Activated CD8-positive, alpha-beta memory T cell treated with anti-CD3 and anti-CD28 coated beads, Interleukin-2, amount 50 U/mL, for 1 hour (primary cell): ENCODE data around the gene ACACA.
"Not testable (repeated sequence)": the region's sequence is repeated elsewhere in the genome, so short reads cannot be mapped to it uniquely, and the experiment has no call there.

ENCODE experiments used
- DNase-seq: peaks from one replicate; pipeline ENCODE4 v3.0.0-alpha.2; 2020; ENCODE audit errors: extremely low read depth

The ACACA gene

DNA sequence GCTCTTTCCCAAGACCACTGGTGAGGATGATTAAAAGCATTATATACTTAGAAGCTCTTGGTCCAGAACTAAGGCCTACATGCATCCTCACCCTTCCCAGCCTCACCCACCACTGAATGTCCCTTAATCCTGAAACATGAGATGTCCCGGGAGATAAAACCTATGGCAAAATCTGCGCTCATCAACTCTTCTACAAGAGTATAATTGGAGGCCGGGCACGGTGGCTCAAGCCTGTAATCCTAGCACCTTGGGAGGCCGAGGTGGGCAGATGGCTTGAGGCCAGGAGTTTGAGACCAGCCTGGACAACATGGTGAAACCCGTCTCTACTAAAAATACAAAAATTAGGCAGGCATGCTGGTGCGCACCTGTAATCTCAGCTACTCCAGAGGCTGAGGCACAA, 13.3 kb downstream of the ACACA start:
- no peak for DNase-seq

DNA sequence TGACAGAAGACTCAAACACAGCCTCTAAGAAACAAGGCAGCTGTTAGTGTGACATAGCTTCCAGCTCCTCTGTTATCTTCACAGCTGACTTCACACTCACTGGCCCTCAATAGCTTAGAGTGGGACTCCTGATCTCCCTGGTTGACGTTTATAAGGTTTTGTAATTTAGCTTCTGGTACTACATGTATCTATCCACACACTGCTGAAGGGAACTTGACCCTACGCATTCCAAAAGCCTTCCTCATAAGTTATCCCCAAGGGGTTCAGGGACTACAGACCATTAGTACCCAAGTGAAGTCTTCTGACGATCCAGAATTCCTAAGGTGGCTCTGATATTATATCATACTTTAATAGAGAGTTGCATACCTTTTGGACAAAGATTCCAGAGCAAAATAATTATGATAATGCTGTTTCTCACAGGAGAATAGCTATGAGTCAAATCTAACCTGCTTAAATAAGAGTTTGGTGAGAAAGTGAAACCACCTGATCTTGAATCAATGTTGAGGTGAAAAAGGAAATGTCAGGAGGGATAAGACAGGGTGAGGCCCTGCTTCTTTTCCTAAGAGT, 14.5 kb downstream of the ACACA start:
- DNase-seq, result no peak

DNA sequence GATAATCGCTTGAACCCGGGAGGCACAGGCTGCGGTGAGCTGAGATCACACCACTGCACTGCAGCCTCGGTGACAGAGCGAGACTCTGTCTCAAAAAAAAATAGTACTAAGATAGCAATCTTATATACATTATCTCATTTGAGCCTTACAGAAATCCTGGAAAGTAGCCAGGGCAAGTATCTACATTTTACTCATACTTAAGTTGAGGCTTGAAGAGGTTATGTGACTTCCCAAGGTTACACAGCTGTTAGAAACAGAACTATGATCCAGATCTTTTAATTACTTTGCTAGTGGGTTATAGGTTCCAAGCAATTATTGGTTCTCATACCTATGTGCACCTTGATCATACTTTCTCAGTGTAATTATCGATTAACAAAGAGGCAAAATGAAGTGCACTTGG, 15.5 kb downstream of the ACACA start:
- DNase-seq, result no peak

DNA sequence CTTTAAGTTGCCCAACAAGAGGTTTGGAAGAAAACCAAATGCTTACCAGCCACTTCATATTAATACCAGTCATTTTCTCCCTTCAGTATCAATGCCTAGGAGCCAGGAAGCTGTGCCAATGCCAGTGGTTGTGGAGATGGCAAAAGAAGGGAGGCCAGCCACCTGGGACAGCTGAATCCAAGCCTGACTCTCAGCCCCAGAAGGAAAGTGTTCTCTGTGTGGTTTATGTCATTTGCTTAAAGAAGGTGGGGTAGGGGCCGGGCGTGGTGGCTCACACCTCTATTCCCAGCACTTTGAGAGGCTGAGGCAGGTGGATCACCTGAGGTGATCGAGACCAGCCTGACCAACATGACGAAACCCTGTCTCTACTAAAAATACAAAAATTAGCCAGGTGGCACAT, 17.5 kb downstream of the ACACA start:
- DNase-seq, result no peak

DNA sequence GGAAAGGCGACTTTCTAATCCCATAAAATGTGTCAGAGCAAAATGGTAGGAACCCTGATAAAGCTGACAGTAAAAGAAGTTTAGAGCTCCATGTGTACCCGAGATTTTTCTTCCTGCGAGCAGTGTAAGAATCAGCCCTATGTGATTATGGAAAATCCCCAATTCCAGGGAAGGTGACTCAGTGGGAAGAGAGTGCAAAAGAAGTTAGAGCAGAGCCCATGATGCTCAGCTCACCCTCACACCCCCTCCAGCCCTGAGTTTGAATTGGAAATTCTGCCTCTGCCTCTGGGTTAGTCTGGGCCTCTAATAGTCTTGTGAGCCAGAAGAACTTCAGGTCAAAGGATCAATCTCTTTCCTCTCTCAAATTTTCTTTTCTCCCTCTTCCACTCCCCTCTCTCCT, 18.4 kb downstream of the ACACA start:
- no peak for DNase-seq

DNA sequence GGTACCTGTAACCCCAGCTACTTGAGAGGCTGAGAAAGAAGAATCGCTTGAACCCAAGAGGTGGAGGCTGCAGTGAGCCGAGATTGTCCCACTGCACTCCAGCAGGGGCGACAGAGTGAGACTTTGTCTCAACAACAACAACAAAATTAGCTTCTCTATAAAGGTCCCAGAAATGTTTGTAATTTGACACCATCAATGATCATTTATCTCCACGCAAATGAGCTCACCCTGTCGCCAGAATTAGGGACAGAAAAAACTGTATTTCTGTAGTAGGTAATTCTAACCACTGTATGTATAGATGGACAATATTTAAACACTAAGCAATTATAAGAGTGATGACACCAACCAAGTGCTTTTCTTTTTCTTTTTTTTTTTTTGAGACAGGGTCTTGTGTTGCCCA, 20.2 kb downstream of the ACACA start:
- DNase-seq, result no peak

DNA sequence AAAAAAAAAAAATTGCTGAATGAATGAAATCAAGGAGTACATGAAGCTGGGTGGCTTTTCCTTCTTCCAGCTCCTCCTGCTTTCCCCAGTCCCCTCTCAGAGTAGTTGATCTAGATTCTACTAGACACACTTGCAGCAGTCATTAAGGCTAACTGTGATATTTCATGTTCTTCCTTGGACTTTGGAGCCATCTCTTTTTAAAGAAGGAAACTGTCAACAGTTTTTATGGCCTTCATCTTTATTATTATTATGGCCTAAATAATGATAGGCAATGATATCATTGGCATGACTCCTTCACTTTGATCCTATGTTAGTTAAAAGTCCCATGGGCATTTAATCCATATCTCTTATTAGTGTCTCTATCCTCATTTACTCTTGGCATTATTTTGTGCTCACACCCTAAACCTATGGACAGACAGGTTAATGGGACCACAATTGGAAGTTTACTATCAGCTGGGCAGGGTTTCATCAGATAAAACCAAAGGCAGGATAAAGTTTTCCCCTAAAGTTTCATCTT, 21.1 kb downstream of the ACACA start:
- DNase-seq, result no peak

DNA sequence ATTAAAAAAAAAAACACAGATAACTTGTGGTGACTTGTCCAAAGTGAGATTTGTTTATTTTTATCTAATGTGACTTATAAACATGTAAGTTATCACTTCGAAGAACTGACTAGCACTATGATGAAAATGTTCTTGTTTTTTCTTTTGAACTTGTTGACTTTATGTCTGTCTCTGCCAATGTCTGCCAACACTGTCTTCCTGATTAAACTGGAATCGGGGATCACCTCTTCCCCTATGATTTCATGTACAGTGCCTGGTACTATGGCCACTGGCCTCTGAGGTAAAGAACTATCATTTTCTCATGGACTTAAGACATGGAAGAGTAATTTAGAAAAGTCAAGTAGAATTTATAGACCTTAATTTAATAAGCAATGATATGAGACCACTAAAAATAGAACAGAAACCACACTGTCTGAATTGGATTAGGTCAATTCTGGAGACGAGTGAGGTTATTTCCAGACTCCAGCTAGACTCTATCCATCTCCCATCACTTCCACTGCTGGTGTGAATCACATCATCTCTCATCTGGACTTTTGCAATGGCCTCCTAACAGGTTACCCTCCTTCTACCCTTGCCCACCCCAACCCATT, 22.0 kb downstream of the ACACA start:
- no peak for DNase-seq

DNA sequence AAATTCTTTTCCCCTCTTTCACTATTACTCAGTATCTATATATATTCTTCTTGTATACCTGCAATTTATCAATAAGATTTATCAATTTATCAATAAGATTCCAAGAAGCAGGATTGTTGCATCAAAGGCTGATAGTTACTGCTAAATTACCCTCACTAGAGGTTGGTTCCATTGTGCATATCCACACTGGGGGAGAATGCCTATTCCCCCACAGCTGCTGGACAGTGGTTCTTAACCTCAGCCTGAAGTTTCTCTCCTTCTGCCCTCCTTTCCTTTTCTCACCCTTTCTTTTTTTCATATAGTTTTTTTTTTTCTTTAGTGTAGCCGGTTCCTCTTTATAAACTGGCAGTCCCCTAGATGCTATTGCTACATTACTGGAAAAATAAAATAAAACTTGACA, 24.6 kb downstream of the ACACA start:
- no peak for DNase-seq

DNA sequence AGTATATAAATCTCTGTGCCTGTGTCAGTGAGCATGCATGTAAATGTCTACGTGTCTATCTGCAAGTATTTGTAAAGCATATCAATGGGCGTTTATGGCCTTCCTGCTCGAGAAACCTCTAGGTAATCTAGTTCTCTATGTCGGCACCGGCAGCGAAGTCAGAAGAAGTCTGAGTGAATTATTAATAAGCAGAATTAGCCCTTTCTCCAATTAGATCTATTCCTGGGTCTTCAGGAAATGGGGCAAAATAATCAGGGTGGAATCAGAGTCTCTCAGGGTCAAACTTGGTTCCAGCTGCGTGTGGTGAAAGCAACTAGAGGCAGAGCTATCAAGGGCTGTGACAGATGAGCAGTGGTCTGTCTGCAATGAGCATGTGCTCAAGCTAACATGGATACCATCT, 30.9 kb downstream of the ACACA start, which contains the start of gene C17orf78:
Gene C17orf78 (plus strand): TSS at position 280 of the 400 bp plus-strand sequence. CDS start 108 bp downstream, at position 388.
- no peak for DNase-seq

DNA sequence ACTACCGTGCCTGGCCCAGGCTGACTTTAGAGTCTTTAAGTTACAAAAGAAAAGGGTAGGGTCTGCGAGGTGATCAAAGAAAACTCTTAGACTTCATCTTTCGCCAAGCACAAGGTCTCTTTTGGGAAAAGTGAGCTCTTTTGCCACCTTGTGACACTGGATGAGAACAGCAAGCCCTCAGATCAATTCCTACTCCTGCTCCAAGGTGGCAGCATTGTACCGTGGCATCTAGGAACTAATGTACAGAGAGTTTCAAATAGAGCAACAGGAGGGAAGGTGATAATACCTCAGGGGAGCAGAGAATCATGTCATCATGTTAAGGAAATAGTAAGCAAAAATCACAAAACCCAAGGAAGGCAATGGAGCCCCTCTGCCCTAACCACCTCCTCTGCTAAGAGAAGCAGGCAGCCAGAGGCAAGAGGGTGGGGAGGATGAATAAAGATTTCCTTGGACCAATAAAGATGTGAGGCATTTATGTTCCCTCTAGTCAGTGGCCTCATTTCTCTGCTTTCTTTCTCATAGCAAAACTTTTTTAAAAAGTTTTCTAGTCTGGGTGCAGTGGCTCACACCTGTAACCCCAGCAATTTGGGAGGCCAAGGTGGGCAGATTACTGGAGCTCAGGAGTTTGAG, 33.0 kb downstream of the ACACA start:
- DNase-seq, result no peak

DNA sequence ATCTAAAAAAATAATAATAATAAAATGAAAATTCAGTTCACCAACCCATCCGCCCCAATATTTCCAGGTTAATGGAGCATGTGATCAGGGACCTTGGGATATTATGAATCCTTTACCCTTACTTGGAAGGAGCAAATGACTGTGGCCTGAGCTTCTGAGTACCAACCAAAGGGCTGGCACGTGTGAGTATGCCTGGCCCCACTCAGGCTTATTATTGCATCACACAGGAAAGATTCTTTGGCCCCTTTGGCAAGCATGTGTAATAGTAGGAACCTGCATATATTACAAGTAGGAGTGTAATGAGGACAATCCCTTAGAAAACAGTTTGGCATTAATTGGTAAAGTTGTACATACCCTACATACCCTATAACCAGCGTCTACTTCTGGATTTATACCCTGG, 38.1 kb downstream of the ACACA start:
- DNase-seq, result no peak

DNA sequence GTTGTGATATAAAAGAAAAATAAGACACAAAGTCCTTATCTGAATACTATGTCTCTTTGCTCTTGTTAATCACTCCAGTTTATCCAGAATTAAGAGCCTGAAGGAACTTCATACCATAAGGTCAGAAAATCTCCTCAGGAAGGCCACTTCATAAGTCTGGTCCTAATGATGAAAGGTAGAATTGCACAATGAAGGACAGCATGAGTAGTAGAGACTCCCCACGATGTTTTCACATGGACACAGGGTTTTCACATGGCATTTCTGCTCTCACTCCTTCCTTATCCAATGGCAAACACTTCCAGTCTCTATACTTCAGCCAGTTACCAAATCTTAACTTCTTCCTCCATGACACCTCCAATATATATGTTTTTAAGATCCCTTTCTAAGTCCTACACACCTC, 41.0 kb downstream of the ACACA start:
- no peak for DNase-seq

DNA sequence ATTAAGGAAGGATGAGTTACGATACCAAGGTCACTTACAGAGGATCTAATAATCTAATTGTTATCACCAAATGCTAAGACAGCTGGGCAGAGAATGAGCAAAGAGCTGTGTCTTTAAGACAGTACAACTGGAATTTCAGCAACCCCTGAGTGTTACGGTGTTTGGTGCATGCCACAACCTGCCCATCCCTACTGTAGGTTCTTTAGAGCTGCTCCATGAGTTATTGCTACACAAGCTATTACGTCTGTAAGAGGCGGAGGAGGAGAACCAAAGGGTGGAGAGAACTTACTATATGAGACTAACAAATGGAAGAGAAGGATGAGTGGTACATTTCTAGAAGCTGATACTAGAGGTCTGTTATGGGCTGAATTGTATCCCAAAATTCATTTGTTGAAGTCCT, 45.1 kb downstream of the ACACA start:
- no peak for DNase-seq

DNA sequence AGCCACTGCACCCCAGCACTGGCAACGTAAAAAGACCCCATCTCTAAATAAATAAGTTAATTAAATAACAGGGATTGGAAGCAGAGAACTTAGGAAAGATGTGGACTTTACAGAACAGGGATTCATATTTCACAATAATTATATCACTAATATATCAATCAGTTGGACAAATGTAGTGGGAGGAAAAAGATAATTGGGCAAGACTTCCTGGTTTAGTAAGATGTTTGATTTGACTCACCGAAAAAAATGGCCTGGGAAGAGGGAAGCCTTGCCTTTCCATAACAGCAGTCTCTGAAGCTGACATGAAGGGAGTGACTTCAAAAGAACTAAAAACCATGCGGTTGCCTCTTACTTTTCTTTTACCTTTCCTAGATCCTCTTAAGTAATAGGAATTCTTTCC, 46.0 kb downstream of the ACACA start:
- no peak for DNase-seq

DNA sequence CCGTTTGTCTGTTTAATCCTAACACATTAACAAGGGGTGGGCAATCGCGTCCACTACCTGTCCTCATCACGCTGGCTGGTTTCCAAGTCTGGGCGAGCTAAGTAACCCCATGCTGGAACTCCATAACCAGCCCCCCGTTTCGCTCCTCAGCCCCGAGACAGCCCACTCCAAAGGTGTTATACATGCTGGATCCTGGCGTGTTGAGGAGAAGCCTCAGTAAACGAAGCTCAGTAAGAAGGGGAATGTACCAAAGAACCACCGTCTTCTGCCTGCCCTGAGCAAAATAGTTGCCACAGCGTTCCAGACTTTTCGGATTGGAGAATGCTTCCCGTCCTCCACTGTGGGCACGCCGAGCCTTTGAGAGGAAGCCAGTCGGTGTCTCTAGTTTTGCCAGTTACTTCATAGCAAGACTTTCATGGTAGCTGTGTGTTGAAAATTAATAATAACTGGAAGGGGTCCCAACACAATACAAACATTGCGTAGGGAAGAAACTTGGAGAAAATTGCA, 46.9 kb downstream of the ACACA start:
- DNase-seq, result no peak

DNA sequence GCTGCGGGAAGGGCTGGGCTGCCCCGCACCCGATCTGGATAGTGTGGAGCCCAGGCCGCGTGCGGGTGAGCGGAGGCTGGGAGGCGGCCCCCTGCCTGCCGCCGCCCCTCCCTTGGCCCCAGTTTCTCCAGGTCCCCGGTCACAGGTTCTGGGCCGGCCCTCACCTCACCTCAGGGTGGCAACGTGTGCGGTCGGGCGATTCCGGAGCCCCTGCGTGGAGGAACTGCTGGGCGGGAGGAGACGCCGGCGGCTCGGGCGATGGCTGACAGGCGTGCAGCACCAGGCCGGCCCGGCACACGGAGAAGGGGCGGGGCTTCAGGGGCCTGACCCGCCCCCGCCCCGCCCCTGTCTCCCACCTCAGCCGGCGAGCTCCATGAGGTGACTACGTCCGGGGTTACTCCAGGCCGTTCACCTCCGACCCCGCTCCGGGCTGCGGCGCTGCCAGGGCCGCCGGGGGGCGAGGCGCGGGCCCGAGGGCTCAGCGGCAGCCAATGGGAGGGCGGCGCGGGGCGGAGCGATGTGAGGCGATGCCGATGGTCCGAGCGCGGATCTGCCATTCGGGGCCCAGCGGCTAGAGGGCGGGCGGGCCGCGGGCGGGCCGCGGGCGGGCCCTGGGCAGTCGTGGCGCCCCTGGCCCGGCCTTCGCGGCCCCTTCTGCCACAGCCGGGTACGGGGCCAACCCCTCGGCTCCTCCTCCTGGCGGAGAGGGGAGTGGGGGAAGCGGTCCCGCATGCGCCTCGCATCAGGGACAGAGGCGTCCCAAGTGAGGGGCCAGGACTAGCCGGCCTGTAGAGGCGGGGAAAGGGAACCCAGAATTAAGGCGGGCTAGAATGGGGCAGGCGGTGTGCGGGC, 47.6 kb downstream of the ACACA start:
- DNase-seq, result peak; percentile 65

DNA sequence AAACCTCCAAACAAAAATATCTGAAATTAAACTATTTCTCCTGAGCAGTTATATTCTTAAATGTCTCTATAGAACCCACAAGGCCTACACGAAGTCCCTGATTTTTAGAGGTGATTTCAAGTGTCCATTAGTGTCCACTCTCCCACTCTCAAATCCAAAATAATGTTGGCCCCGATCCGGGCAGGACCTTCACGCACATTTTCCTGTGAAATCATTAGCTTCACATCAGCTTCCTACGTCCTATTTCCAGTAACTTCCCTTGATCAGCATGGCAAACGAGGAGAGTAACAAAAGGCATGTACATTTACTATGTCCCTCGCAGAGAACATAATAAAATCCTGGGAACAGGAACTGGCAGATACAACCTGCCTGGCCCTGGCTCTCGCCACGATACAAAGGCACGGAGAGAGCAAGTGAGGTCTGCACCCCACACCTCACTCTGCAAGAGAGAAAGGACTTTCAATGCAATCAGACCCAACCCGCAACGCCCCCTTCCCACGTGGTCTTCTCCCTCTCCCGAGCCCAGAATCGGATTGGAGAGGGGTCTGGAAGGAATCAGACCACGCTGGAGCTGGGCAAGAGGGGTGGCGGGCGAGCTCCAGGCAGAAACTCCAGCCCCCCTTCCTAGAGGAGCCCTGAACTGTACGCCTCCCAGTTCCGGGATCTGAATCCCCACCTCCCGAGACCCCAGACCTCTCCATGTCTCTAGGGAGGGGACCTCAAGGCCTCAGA, 48.4 kb downstream of the ACACA start:
- no peak for DNase-seq

DNA sequence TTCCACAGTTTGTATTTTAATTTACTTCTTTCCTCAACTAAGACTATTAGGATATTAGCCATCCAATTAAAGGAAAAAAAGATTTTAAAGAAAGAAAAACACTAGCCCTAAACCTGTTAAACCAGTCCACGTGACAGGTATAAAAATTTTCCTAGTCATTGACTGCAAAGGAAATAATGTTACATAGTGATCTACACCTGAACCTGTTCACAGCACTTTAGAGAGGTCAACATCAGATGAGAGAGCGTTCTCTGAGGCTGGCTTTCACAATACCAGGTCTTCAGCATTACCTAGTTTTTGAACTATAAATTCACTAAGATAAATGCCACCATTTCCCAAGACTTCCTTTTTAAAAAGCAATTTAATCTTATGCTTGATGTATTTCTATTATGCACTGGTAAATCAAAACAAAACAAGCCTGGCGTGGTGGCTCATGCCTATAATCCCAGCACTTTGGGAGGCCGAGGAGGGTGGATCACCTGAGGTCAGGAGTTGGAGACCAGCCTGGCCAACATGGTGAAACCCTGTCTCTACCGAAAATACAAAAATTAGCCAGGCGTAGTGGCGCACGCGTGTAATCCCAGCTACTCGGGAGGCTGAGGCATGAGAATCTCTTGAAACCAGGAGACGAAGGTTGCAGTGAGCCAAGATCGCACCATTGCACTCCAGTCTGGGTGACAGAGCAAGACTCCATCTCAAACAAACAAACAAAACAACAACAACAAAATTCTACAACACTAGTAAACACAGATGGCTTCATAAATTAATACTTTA, 49.7 kb downstream of the ACACA start:
- DNase-seq, result not testable (repeated sequence)

DNA sequence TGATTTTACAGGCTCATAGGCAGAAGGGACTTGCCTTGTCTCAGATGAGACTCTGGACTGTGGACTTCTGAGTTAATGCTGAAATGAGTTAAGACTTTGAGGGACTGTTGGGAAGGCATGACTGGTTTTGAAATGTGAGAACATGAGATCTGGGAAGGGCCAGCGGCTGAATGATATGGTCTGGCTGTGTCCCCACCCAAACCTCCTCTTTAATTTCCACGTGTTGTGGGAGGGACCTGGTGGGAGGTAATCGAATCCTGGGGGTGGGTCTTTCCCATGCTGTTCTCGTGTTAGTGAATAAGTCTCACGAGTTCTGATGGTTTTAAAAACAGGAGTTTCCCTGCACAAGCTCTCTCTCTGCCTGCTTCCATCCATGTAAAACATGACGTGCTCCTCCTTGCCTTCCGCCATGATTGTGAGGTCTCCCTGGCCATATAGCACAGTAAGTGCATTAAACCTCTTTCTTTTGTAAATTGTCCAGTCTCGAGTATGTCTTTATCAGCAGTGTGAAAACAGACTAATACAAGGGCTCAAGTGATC, 59.7 kb downstream of the ACACA start:
- not testable (repeated sequence) for DNase-seq
